Measurements from ENCODE around the gene C11orf68. TPM values are rescaled to one million over a fixed set of nuclear protein-coding genes. Genes with fewer than 3 reads are reported as not detected.

The C11orf68 gene
- total RNA-seq, 1 donor from 2014 or later = 28.6 TPM

DNA sequence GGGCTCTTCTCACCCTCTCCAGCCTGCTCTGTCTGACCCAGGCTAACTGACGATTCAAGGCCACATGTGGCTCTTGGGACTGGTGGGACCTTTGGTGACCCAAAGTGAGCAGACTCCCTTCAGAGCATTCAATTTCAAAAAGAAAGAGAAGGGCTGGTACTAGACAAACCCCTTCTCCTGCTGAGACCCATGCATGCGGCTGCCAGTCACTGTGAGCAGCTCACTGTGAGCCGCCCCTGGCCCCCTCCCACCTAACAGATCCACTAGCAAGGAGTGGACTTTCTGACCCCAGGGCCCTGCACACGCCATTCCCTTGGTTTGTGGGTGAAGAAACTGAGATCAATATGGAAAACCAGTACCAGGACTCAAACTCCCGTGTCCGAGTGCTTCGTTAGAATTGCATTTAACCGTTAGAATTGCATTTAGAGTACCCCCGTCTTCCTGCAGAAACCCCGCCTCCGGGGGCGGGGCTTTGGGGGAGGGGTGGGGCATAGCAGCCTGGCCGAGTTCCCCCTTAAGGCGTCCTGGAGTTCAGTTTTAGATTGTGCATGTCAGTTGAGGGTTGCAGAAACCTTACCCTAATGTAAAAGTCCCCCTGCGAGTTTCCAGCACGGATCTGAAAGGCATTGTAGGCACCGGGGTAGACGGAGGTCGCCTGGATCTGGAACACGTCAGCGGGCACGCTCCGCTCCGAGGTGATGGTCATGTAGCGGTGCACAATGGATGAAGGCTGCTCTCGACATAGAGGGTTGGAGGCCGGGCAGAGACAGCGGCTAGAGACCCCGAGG, 51.4 kb downstream of the C11orf68 start:
- H3K4me1 Mint-ChIP-seq (ENCODE audit: low read depth) = peaks cover 2% of the 10 kb centered on the region
- H3K27me3 Mint-ChIP-seq = no peaks in the 10 kb centered on the region
- no peaks in the 10 kb centered on the region for H3K9me3 Mint-ChIP-seq (ENCODE audit: low read depth)
- DNase-seq (ENCODE audit: low spot score, unreplicated experiment) = no peak
- no peak overlapping the region for H3K4me3 Mint-ChIP-seq (ENCODE audit: low read depth)
- no peak overlapping the region for H3K27ac Mint-ChIP-seq
- peaks cover 12% of the 10 kb centered on the region for H3K36me3 Mint-ChIP-seq (ENCODE audit: insufficient read depth)
- TF ChIP-seq, protein P1, sequence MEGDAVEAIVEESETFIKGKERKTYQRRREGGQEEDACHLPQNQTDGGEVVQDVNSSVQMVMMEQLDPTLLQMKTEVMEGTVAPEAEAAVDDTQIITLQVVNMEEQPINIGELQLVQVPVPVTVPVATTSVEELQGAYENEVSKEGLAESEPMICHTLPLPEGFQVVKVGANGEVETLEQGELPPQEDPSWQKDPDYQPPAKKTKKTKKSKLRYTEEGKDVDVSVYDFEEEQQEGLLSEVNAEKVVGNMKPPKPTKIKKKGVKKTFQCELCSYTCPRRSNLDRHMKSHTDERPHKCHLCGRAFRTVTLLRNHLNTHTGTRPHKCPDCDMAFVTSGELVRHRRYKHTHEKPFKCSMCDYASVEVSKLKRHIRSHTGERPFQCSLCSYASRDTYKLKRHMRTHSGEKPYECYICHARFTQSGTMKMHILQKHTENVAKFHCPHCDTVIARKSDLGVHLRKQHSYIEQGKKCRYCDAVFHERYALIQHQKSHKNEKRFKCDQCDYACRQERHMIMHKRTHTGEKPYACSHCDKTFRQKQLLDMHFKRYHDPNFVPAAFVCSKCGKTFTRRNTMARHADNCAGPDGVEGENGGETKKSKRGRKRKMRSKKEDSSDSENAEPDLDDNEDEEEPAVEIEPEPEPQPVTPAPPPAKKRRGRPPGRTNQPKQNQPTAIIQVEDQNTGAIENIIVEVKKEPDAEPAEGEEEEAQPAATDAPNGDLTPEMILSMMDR (IDR thresholded peaks at IDR 0.05; ENCODE audit: unreplicated experiment) = no peak

Other genes with a start within 250 kb of the C11orf68 start
- 65.8 and 73.1 TPM in 2 replicates for gene KAT5, start 206.8 kb downstream of the C11orf68 start, total RNA-seq
- gene RNASEH2C, start 198.3 kb downstream of the C11orf68 start, total RNA-seq = 38.5 and 44.0 TPM in 2 replicates
- 18.4 and 19.3 TPM in 2 replicates for gene AP5B1, start 138.1 kb downstream of the C11orf68 start, total RNA-seq
- 12.4 and 12.7 TPM in 2 replicates for gene OVOL1, start 132.0 kb downstream of the C11orf68 start, total RNA-seq
- 3.6 and 4.6 TPM in 2 replicates for gene SNX32, start 85.1 kb downstream of the C11orf68 start, total RNA-seq
- gene CFL1, start 60.9 kb downstream of the C11orf68 start, total RNA-seq = 864 and 890 TPM in 2 replicates
- 55.5 and 60.5 TPM in 2 replicates for gene MUS81, start 58.6 kb downstream of the C11orf68 start, total RNA-seq
- gene EFEMP2, start 46.3 kb downstream of the C11orf68 start, total RNA-seq = 84.9 and 90.5 TPM in 2 replicates
- gene CTSW, start 39.2 kb downstream of the C11orf68 start, total RNA-seq = not detected in 2 replicates
- 67.7 and 77.8 TPM in 2 replicates for gene FIBP, start 30.6 kb downstream of the C11orf68 start, total RNA-seq
- gene CCDC85B, start 28.4 kb downstream of the C11orf68 start, total RNA-seq = 7.4 and 7.9 TPM in 2 replicates
- 1.7 and 2.6 TPM in 2 replicates for gene FOSL1, start 18.7 kb downstream of the C11orf68 start, total RNA-seq
- 61.5 and 65.8 TPM in 2 replicates for gene DRAP1, start 364 bp upstream of the C11orf68 start, total RNA-seq
- gene TSGA10IP, start 26.4 kb upstream of the C11orf68 start, total RNA-seq = not detected in 2 replicates
- gene SART1, start 42.7 kb upstream of the C11orf68 start, total RNA-seq = 51.2 and 53.1 TPM in 2 replicates
- gene EIF1AD, start 83.1 kb upstream of the C11orf68 start, total RNA-seq = 40.1 and 42.6 TPM in 2 replicates
- 200 and 222 TPM in 2 replicates for gene BANF1, start 83.4 kb upstream of the C11orf68 start, total RNA-seq
- gene CST6, start 92.9 kb upstream of the C11orf68 start, total RNA-seq = not detected in 2 replicates
- gene CATSPER1, start 107.4 kb upstream of the C11orf68 start, total RNA-seq = not detected in 2 replicates
- gene GAL3ST3, start 130.1 kb upstream of the C11orf68 start, total RNA-seq = 3.9 and 4.8 TPM in 2 replicates
- 211 and 216 TPM in 2 replicates for gene SF3B2, start 133.3 kb upstream of the C11orf68 start, total RNA-seq
- gene PACS1, start 151.2 kb upstream of the C11orf68 start, total RNA-seq = 68.3 and 72.3 TPM in 2 replicates

All from progenitor cell of endocrine pancreas (in vitro differentiated cells).